ENCODE data around the gene GPA33. TPM values are rescaled to one million over a fixed set of nuclear protein-coding genes. Genes with fewer than 3 reads are reported as not detected.

Gene GPA33
- total RNA-seq, 1 donor from 2014 or later: 0.10 TPM

DNA sequence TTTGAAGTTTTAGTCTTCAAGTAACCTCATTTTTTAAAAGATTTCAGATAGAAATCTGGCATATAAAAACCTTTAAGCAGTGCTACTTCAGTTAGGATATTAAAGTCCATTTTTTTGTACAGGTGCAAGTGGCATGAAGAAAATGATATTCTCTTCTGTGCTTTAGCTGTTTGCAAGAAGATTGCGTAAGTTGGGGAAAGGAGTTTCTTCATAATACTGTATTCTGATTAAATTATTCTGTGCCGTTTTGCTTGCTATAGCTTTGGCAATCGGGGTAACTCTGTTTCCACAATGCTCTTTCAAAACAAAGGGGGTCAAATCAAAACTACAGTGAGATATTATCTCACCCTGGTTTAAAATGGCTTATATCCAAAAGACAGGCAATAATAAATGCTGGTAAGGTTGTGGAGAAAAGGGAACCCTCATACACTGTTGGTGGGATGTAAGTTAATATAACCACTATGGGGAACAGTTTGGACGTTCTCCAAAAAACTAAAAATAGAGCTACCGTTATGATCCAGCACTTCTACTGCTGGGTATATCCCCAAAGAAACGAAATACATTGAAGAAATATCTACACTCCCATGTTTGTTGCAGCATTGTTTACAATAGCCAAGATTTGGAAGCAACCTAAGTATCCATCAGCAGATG, 74.0 kb downstream of the GPA33 start:
- H3K27ac Mint-ChIP-seq (ENCODE audit: unreplicated experiment): no peak overlapping the region
- H3K9me3 Mint-ChIP-seq (ENCODE audit: unreplicated experiment): no peaks in the 10 kb centered on the region
- peaks cover 5% of the 10 kb centered on the region for H3K4me1 Mint-ChIP-seq (ENCODE audit: unreplicated experiment)
- peaks cover 2% of the 10 kb centered on the region for H3K27me3 Mint-ChIP-seq (ENCODE audit: unreplicated experiment)
- no peak for TF ChIP-seq CTCF (IDR thresholded peaks at IDR 0.05; ENCODE audit: unreplicated experiment)
- no peak for DNase-seq (ENCODE audit: low spot score)
- H3K36me3 Mint-ChIP-seq (ENCODE audit: low read depth, unreplicated experiment): no peaks in the 10 kb centered on the region
- H3K4me3 Mint-ChIP-seq (ENCODE audit: unreplicated experiment): no peak overlapping the region

- peaks cover 8% of the 10 kb centered on the region for H3K4me1 Mint-ChIP-seq (ENCODE audit: unreplicated experiment)
- no peaks in the 10 kb centered on the region for H3K27me3 Mint-ChIP-seq (ENCODE audit: unreplicated experiment)
- no peak overlapping the region for H3K4me3 Mint-ChIP-seq (ENCODE audit: unreplicated experiment)
- no peak for DNase-seq (ENCODE audit: low spot score)
- no peak for TF ChIP-seq CTCF (IDR thresholded peaks at IDR 0.05; ENCODE audit: unreplicated experiment)
- no peaks in the 10 kb centered on the region for H3K9me3 Mint-ChIP-seq (ENCODE audit: unreplicated experiment)
- no peak overlapping the region for H3K27ac Mint-ChIP-seq (ENCODE audit: unreplicated experiment)
- no peaks in the 10 kb centered on the region for H3K36me3 Mint-ChIP-seq (ENCODE audit: low read depth, unreplicated experiment)
Observed at GRCh38 chr1:167013108-167013929, 76.9 kb downstream of the GPA33 start.

DNA sequence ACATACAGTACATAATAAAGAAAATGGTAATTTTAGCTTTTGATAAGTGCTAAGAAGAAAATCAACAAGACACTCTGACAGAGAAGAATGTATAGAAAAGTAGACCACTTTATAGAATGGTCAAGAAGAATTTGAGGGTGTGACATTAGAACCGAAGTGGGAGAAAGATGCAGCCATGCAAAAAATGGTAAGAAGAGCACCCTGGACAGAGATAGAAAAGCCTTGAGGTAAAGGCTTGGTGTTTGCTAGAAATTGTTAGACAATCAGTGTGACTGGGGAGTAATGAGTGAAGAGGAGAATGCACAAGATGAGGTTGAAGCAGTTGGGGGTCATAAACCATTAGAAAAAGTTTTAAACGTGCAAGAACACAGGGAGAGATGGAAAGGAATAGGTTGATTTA, 77.6 kb downstream of the GPA33 start:
- Mint-ChIP-seq H3K27me3 (ENCODE audit: unreplicated experiment) (no peaks in the 10 kb centered on the region), H3K4me3 (ENCODE audit: unreplicated experiment) (no peak overlapping the region), H3K9me3 (ENCODE audit: unreplicated experiment) (no peaks in the 10 kb centered on the region), H3K27ac (ENCODE audit: unreplicated experiment) (no peak overlapping the region), H3K4me1 (ENCODE audit: unreplicated experiment) (peaks cover 8% of the 10 kb centered on the region), H3K36me3 (ENCODE audit: low read depth, unreplicated experiment) (no peaks in the 10 kb centered on the region)
- TF ChIP-seq CTCF (IDR thresholded peaks at IDR 0.05; ENCODE audit: unreplicated experiment): no peak
- DNase-seq (ENCODE audit: low spot score): no peak

DNA sequence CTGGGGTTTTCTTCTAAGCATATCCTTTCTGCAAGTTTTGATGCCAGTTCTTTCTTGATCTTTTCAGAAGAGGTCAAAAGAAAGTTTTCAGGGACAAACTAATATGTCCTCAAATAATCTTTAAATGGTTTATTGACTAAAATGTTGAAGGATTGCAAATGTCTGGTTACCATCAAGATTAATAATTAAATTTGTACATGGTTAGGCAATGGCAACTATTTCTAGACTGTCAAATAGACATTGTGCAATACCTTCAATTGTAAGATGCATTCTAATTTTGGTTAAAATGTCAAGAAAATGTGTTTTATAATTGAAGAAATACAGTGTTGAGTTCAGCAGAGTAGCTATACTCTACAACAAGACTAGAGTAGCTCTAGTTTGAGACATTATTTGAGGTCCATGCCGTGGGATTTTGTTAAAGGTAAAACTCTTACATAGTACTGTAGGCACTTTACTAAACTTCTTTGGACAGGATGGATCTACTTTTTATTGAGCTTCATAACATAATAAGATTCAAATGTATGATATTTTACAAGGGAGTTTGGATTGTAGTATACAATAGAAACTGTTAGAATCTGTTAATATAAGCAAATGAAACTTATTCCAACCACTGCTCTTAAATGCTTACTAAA, 78.5 kb downstream of the GPA33 start:
- H3K27me3 Mint-ChIP-seq (ENCODE audit: unreplicated experiment): no peaks in the 10 kb centered on the region
- no peaks in the 10 kb centered on the region for H3K9me3 Mint-ChIP-seq (ENCODE audit: unreplicated experiment)
- no peak for TF ChIP-seq CTCF (IDR thresholded peaks at IDR 0.05; ENCODE audit: unreplicated experiment)

More for the DNA sequence above, 78.5 kb downstream of the GPA33 start:
- H3K36me3 Mint-ChIP-seq (ENCODE audit: low read depth, unreplicated experiment): no peaks in the 10 kb centered on the region
- no peak overlapping the region for H3K4me3 Mint-ChIP-seq (ENCODE audit: unreplicated experiment)
- H3K27ac Mint-ChIP-seq (ENCODE audit: unreplicated experiment): no peak overlapping the region
- no peak for DNase-seq (ENCODE audit: low spot score)
- H3K4me1 Mint-ChIP-seq (ENCODE audit: unreplicated experiment): peaks cover 8% of the 10 kb centered on the region

All from endothelial cell (in vitro differentiated cells).